GM12892 (cell line): Measurements from ENCODE around the gene ZNF396.

Experiments used
- POLR2A ChIP-seq: IDR thresholded peaks from 2 replicates; pipeline ENCODE4 v1.6.1; 2011; ENCODE audit warnings: low read depth, low read length, control low read depth
- POLR2AphosphoS5 ChIP-seq: IDR thresholded peaks from 2 replicates; pipeline ENCODE4 v1.6.1; 2011; ENCODE audit warnings: low read depth, low read length, control low read depth
- TAF1 ChIP-seq: IDR thresholded peaks from 2 replicates; pipeline ENCODE4 v1.6.1; 2011; ENCODE audit warnings: low read depth, mild to moderate bottlenecking, control low read depth, low read length, borderline replicate concordance

DNA sequence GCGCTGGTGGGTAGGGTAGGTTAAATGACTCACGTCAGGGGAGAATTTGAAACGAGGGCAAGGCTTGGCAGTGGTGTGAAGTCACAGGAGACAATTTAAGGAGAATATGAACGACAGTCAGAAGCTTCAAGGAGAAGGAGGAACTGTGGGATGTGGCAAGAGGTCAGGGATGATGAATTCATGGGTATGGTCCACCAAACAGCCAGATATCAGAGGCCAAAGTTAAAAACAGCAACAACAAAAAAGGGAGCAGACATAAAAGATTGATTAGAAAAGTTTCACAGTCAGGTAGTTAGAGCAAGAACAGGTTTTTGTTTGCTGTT, 1.4 kb upstream of the ZNF396 start:
- TF ChIP-seq POLR2A (no peak), POLR2AphosphoS5 (no peak), TAF1 (no peak)
